GM12865 (cell line): ENCODE measurements around the gene ANAPC2.

Experiments used
- DNase-seq: peaks from one replicate; pipeline ENCODE4 v3.0.0; 2010; ENCODE audit warnings: low read depth
- H3K4me3 ChIP-seq: 2 replicates; pipeline ENCODE4 v1.5.1; 2011; ENCODE audit warnings: mild to moderate bottlenecking, low read depth, low read length, control low read depth
- TF ChIP-seq, protein P1 (sequence below): IDR thresholded peaks from 2 replicates; pipeline ENCODE4 v1.5.1; 2011; ENCODE audit warnings: low read length, control low read depth, low read depth, inconsistent platforms; ENCODE audit not compliant: insufficient read depth; ENCODE audit errors: missing control alignments

The ANAPC2 gene

DNA sequence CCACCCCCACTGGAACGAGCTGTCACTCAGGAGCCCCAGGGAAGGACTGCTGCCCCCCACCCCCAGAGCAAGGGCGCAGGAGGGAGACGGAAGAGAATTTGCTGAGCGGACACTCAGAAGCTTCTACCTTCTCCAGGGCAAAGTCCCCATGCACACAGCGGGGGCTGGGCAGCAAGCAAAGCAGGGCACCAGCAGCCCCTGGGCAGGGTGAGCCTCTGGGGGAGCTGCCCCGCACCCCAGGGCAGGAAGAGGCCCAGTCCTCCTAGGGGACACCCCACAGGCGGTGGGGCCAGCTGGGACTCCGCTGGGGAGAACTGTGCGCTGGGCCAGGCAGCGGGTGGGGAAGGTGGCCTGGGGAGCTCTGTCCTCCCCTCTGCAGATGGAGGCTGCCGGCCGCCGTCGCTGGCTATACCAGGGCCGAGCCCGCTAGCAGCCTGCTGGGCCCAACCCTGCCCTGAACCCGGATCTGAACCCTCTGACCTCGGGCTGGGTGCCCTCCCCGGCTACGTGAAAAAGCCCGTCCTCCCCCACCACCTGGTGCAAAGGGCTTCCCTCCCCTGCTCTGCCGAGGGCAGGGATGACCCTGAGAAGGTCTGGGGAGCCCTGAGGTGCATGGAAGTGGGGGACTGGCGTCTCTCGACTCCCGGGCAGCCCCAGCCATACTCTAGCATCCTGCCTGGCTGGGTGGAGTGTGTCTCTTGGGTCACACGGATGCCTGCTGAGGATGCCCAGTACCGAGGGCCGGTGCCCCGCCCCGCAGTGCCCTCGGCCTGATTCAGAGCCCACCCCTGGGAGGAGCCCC lies 41.7 kb upstream of the ANAPC2 start:
- H3K4me3 ChIP-seq = no peak overlapping the region
- DNase-seq = no peak
- TF ChIP-seq, protein P1, sequence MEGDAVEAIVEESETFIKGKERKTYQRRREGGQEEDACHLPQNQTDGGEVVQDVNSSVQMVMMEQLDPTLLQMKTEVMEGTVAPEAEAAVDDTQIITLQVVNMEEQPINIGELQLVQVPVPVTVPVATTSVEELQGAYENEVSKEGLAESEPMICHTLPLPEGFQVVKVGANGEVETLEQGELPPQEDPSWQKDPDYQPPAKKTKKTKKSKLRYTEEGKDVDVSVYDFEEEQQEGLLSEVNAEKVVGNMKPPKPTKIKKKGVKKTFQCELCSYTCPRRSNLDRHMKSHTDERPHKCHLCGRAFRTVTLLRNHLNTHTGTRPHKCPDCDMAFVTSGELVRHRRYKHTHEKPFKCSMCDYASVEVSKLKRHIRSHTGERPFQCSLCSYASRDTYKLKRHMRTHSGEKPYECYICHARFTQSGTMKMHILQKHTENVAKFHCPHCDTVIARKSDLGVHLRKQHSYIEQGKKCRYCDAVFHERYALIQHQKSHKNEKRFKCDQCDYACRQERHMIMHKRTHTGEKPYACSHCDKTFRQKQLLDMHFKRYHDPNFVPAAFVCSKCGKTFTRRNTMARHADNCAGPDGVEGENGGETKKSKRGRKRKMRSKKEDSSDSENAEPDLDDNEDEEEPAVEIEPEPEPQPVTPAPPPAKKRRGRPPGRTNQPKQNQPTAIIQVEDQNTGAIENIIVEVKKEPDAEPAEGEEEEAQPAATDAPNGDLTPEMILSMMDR = no peak

DNA sequence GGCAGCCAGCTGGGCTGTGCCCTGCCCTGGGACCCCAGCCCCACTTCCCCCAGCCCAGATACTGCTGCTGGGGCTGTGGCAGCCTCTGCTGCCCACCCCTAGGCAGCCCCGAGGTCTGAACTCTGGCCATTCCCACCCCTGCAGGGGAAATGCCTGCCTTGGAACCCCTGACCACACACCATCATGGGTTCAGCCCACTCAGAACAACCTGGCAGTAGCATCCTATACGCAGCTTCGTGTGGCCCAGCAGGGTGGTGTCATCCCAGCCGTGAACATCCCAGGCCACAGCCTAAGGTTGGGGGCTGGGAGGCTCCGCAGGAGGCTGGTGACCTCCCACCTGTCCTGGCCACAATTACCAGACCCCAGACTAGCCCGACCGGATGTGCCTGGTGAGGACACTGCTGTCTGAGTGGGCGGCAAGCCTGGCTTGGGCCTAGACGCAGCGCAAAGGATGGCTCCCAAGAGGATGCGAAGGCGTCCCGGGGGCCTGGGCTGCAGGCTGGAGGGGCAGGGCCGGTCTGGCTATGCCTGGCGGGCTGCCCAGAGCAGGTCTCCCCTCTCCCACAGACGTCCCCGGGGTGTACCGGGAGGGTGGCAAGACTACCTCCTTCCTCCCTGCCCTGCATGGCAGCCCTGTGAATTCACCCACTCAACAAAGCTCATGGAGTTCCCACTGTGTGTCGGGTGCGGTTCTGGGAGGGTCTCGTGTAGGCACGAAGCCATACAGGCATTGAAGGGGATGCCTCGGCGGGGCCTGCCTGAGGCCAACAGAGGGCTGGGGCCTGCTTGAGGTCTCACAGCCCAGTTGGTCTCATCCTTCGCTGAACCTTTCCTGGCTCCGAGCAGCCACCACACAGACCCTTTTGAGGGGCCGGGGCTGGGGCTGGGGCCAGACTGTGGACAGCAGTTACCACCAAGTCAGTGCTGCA lies 40.9 kb upstream of the ANAPC2 start:
- DNase-seq = no peak
- H3K4me3 ChIP-seq = no peak overlapping the region
- TF ChIP-seq, protein P1 = no peak

DNA sequence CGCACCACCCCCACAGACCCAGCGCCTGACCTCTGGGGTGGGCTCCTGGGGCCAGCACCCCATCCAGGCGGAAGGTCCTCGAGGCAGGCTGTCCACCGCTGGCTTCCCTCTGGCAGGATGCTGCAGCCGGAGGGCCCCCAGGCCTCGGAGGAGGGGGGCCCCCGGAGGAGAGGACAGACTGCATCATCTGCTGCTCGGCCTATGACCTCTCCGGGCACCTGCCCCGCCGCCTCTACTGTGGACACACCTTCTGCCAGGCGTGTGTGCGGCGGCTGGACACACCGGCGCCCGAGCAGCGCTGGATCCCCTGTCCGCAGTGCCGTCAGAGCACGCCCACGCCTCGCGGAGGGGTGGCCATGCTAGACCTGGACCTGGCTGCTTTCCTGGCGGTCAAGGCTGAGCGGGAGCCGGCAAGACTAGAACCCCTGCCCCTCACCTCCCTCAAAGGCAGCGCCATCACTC lies 40.2 kb upstream of the ANAPC2 start:
- DNase-seq = no peak
- H3K4me3 ChIP-seq = no peak overlapping the region
- TF ChIP-seq, protein P1 = no peak

DNA sequence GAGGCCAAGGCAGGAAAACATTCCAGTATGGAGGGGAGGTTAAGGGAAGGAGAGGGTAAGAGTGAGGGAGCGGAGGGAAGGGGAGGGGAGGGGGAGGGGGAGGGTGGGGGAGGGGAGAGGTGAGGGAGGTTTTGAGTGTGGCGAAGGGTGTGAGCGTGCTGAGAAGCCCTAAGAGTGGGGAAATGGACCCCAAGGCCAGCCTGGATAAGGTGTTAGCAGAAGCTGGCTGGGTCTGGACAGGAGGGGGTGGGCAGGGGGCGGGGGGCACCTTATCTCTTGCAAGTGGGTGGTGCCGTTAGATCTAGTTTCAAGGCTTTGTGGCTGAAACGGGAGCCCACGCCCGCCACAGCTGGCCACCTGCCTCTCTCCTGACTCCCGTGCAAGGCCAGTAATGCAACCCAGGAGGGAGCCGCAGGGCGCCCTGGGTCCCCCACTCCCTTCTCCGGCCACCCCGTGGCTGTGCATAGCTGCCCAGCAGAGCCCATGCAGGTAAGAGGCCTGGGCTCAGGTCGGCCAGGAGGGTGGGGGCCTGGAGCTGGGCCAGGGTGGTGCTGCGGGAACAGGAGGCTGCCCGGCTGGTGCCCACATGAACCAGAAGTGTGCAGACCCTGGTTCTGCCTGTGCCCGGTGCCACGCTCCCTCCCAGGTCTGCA lies 39.6 kb upstream of the ANAPC2 start:
- TF ChIP-seq, protein P1 = no peak
- H3K4me3 ChIP-seq = no peak overlapping the region
- no peak for DNase-seq

DNA sequence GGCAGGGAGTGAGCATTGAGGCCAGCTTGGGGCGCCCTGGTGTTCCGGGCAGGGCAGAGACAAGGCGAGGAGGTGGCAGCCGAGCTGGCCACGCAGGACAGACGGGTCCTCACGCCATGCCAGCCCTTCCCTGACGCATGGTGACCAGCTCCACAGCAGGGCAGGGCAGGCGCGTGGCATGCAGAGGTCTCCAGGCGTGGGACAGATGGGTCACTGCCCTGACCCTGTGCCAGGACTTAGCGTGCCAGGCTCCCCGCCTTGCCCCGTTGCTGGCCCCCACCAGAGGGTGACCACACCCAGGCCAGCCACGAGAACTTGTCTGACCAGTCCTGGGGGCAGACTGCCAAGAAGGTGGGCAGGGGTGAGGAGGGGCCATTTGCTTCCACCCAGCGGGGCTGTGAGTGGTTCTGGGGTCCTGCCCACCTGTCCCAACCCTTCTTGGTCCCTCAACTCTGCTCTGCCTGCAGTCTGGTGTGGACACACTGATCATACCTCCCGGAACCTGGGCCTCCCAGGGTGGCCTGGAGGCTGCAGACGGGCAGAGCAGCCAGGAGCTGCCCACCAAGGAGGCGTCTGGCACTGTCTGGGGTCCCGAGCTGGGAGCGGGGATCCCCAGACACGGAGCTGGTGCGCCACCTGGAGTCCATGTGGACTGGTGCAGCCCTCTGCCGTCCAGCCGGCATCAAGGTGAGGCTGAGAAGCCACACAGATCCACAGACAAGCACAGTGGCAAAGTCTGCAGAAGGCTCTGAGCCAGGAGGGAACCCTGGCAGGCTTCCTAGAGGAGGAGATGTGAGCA lies 38.9 kb upstream of the ANAPC2 start, which contains the start of gene RNF224:
TSS of gene RNF224 (plus strand) at position 449 of the 799 bp plus-strand sequence. CDS start 834 bp downstream, outside the sequence.
- TF ChIP-seq, protein P1 = peak; percentile 94
- peak; percentile 88 for DNase-seq
- H3K4me3 ChIP-seq = no peak within 1 kb of the TSS
